DMS153 treated with DMSO at 0.1 percent for 48 hours (cell line): ENCODE results near the gene SIK3.
"Not testable (repeated sequence)": the region's sequence is repeated elsewhere in the genome, so short reads cannot be mapped to it uniquely, and the experiment has no call there.

Experiments used
- DNase-seq: peaks from one replicate; lab custom pipeline; 2025; ENCODE audit not compliant: unreplicated experiment; lab: John Stamatoyannopoulos, UW

Gene SIK3

DNA sequence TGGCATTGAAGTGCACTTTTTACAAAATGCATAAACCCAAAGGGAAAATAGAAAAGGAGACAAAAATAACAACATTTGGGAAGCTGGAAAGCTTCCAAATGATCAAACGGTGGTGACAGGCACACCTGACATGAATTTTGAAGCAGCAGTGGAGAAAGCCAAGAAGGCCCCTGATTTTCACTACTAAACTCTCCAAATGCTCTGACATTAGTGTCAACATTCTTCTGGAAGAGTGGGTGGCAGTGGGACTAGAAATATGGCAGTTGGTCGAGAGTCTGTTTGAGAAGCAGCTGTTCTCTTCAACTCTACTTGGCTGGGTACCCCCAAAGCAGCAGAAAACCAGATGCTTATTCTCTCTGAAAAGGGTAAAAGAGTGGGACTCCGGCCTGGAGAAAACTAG is 294.2 kb downstream of the SIK3 start:
- no peak for DNase-seq

DNA sequence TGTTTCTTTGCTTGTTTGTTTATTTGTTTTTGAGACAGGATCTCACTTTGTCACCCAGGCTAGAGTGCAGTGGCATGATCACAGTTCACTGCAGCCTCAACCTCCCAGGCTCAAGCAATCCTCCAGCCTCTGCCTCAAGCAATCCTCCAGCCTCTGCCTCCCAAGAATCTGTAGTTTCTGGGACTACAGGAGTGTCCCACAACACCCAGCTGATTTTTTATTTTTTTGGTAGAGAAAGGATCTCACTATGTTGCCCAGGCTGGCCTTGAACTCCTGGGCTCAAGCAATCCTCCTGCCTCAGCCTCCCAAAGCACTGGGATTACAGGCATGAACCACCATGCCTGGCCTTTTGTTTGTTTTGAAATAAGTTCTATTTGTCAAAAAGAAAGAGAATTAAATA is 296.6 kb downstream of the SIK3 start:
- not testable (repeated sequence) for DNase-seq

DNA sequence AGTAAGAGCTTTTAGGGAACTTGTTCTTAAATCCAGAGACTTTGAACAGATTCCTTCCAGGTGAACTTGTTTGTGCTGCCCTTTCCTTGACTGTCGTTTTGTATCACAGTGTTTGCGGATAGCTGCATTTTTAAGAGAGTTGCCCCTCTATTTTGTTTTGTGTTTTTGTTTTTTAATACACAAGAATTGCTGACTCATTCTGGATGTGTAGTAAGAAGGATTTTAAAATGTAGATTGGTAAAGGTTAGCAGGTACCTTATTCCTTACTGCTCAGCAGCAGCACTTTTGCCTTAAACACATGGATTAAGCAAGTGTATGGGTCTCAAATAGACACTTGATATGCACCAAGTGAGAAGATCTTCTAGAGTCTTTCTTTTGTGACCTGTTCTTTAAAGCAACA is 297.6 kb downstream of the SIK3 start:
- DNase-seq: no peak

DNA sequence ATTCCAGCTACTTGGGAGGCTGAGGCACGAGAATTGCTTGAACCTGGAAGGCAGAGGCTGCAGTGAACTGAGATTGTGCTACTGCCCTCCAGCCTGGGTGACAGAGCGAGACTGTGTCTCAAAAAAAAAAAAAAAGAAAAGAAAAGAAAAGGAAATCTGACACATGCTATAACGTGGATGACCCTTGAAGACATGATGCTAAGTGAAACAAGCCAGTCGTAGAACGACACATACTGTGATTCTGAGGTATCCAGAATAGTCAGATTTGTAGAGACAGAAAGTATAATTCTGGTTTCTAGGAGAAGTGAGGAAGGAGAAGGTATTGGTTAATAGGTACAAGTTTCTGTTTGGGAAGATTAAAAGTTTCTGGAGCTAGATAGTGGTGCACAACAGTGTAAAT is 299.9 kb downstream of the SIK3 start:
- DNase-seq: no peak

DNA sequence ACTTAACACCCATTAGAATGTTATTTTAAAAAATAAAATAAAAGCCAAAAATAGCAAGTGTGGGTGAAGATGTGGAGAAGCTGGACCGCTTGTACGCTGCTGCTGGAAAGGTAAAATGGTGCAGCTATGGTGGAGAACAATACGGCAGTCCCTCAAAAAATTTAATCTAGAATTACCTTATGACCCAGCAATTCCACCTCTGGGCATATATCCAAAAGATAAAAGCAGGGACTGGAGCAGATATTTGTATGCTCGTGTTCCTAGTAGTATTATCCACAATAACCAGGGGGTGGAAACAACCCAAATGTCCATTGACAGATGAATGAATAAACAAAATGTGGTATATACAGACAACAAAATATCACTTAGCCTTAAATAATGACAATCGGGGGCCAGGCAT is 300.4 kb downstream of the SIK3 start:
- DNase-seq: no peak

DNA sequence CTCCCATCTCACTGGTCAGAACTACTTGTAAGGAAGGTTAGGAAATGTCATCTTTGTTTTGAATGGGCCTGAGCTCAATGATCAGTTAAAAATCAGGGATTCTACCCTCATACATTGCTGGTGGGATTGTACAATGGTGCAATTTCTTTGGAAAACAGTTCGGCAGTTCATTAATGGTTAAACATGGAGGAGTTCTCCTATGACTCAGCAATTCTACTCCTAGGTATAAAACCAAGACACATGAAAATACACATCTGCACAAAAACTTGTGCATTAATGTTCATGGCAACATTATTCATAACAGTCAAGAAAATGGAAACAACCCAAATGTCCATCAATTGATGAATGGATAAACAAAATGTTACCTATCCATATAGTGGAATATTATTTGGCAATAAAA is 301.7 kb downstream of the SIK3 start:
- no peak for DNase-seq

DNA sequence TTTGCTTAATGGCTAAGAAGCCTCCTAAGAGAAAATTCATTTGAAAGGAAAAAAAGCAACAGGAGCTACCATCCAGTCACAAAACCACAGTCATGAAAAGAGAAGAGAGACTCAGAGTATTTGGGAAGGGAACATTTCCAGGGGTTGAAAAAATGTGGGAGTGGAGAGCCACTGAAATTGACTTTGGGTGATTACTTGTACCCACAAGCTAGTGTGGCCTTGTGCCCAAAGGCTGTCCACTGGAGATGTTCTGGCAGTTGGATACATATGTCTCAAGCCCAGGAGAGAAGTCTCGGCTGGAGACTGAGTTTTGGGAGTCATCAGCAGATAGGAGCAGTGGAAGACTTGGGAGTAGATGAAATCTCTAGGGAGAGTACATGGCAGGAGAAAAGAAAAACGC is 303.4 kb downstream of the SIK3 start:
- no peak for DNase-seq

DNA sequence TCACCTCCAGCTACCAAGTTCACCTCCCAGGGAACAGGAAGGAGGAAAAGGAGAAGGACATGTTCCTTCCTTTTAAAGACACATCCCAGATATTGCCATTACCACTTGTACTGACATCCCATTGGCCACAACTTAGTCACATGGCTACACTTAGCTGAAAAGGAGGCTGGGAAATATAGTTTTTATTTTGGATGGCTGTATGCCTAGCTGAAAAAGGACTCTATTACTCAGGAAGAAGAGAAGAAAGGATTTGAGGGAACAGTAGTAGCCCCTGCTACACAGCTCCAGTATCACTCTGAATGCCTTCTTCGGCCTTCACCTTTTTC is 304.5 kb downstream of the SIK3 start:
- no peak for DNase-seq
